Astrocyte of the cerebellum (primary cell): ENCODE data around the gene CREG1.
A peak's percentile ranks its signal among the peaks of the same experiment; 100 is the strongest.

Experiments
- DNase-seq: peaks from one replicate; pipeline ENCODE4 v3.0.0-alpha.2; 2011; ENCODE audit warnings: low read depth
- H3K4me3 ChIP-seq: 2 replicates; pipeline ENCODE4 v1.5.1; 2011; ENCODE audit warnings: mild to moderate bottlenecking, low read depth, low read length, moderate library complexity
- CTCF ChIP-seq: IDR thresholded peaks from 2 replicates; pipeline ENCODE4 v1.5.1; 2012; ENCODE audit warnings: low read length, low read depth, moderate library complexity, mild to moderate bottlenecking; ENCODE audit errors: missing control alignments
- in situ Hi-C: cut with HindIII; loops from 2 replicates; pipeline ENCODE4 v1.10.0; 2017; ENCODE audit warnings: low sequenced_read_pairs

Gene CREG1

GRCh38 chr1:167554028-167554779 is 642 bp upstream of the CREG1 start:
- in situ Hi-C loops: no loop called here
- no peak for DNase-seq
- peak overlapping the region; percentile 52 for H3K4me3 ChIP-seq
- no peak for TF ChIP-seq CTCF

GRCh38 chr1:167551362-167551761 is 2.2 kb downstream of the CREG1 start:
- H3K4me3 ChIP-seq: no peak overlapping the region
- in situ Hi-C loops: no loop called here
- no peak for DNase-seq
- no peak for TF ChIP-seq CTCF

GRCh38 chr1:167548059-167548932 is 5.3 kb downstream of the CREG1 start:
- DNase-seq: no peak
- H3K4me3 ChIP-seq: no peak overlapping the region
- TF ChIP-seq CTCF: no peak
- in situ Hi-C loops: no loop called here

- no peak overlapping the region for H3K4me3 ChIP-seq
- DNase-seq: no peak
- TF ChIP-seq CTCF: no peak
- in situ Hi-C loops: no loop called here
Measured at GRCh38 chr1:167546935-167547334, 6.6 kb downstream of the CREG1 start.

GRCh38 chr1:167545349-167545748 is 8.2 kb downstream of the CREG1 start:
- in situ Hi-C loops: no loop called here
- H3K4me3 ChIP-seq: no peak overlapping the region
- DNase-seq: no peak
- no peak for TF ChIP-seq CTCF

GRCh38 chr1:167544447-167545093 is 9.0 kb downstream of the CREG1 start:
- DNase-seq: no peak
- in situ Hi-C loops: no loop called here
- TF ChIP-seq CTCF: no peak
- H3K4me3 ChIP-seq: no peak overlapping the region
